ENCODE data around the gene TNS3.

GRCh38 chr7:47542051-47542450 is 39.9 kb downstream of the TNS3 start:
- no peak for TF ChIP-seq MCM7 (IDR thresholded peaks at IDR 0.05)
- no peak for TF ChIP-seq CTCF (IDR thresholded peaks at IDR 0.05 in 2 of 3, conservative IDR thresholded peaks at IDR 0.05 in 1 of 3; ENCODE audit: insufficient read depth in 2 of 3, low read depth in 1 of 3, low read length in 3 of 3)
- TF ChIP-seq ZBTB43 (CRISPR knock-in tag; IDR thresholded peaks at IDR 0.05), result no peak
- TF ChIP-seq BRCA1 (IDR thresholded peaks at IDR 0.05), result no peak
- no peak for TF ChIP-seq BRCA1 (CRISPR knock-in tag; IDR thresholded peaks at IDR 0.05)
- no peak for TF ChIP-seq JUN (IDR thresholded peaks at IDR 0.05; ENCODE audit: borderline replicate concordance, low read depth, low read length)
- TF ChIP-seq JUN (CRISPR knock-in tag; IDR thresholded peaks at IDR 0.05; ENCODE audit: borderline replicate concordance), result no peak
- no peak for TF ChIP-seq FOXO4 (CRISPR knock-in tag; IDR thresholded peaks at IDR 0.05)
- TF ChIP-seq HDAC6 (IDR thresholded peaks at IDR 0.05; ENCODE audit: low read depth, low read length), result no peak
- TF ChIP-seq MIER1 (IDR thresholded peaks at IDR 0.05; ENCODE audit: low read depth), result no peak
- TF ChIP-seq TEAD4 (IDR thresholded peaks at IDR 0.05; ENCODE audit: low read length), result no peak
- no peak for TF ChIP-seq TEAD4 (CRISPR knock-in tag; IDR thresholded peaks at IDR 0.05; ENCODE audit: borderline replicate concordance)
- TF ChIP-seq TFE3 (CRISPR knock-in tag; IDR thresholded peaks at IDR 0.05), result no peak
- no peak for TF ChIP-seq GABPA (tag; conservative IDR thresholded peaks at IDR 0.05; ENCODE audit: low read depth)
- no peak for TF ChIP-seq ARID3B (CRISPR knock-in tag; IDR thresholded peaks at IDR 0.05; ENCODE audit: borderline replicate concordance)
